HFFc6 (cell line): ENCODE measurements around the gene ATRN. TPM values are rescaled to one million over a fixed set of nuclear protein-coding genes. Genes with fewer than 3 reads are reported as not detected.

Experiments
- DNase-seq: peaks from one replicate; pipeline ENCODE4 v3.0.0-alpha.2; 2018
- H3K27ac Mint-ChIP-seq: 2 replicates; pipeline ENCODE4 v1.8.0; 2020; ENCODE audit warnings: mild to moderate bottlenecking, mixed read lengths
- H3K27me3 Mint-ChIP-seq: 2 replicates; pipeline ENCODE4 v1.8.0; 2021; ENCODE audit warnings: mild to moderate bottlenecking, moderate library complexity, mixed read lengths; ENCODE audit not compliant: insufficient read depth
- H3K36me3 Mint-ChIP-seq: 2 replicates; pipeline ENCODE4 v1.8.0; 2021; ENCODE audit warnings: low read depth, mixed read lengths
- H3K4me1 Mint-ChIP-seq: 2 replicates; pipeline ENCODE4 v1.8.0; 2020; ENCODE audit warnings: low read depth, mixed read lengths
- H3K4me3 Mint-ChIP-seq: 2 replicates; pipeline ENCODE4 v1.8.0; 2020; ENCODE audit warnings: mild to moderate bottlenecking, moderate library complexity, mixed read lengths
- H3K9me3 Mint-ChIP-seq: 2 replicates; pipeline ENCODE4 v1.8.0; 2020; ENCODE audit warnings: mild to moderate bottlenecking, mixed read lengths
- CTCF ChIP-seq: fragments of 200-600 bp; sonication (generic); IDR thresholded peaks from 2 replicates; pipeline ENCODE4 v1.5.0; 2021; ENCODE audit warnings: antibody characterized with exemption, mild to moderate bottlenecking
- total RNA-seq, 6 experiments: library from RNA; stranded (reverse); fragmentation: NEBNext Ultra II Directional; extraction: Animal tissue kit (Norgen Biotek cat#: 25700); gene quantifications; 2 replicates in 1 of 6; 3 replicates in 5 of 6; pipeline ENCODE4 v1.2.3, GENCODE V29; 2021

Gene ATRN
- total RNA-seq, 6 experiments from 2014 or later = 27.5 to 33.0 (median 29.6) TPM

GRCh38 chr20:3543901-3544507 is 73.2 kb downstream of the ATRN start:
- Mint-ChIP-seq H3K27ac (no peak overlapping the region), H3K27me3 (peaks cover 2% of the 10 kb centered on the region; the same call in 1 of the 2 replicates), H3K9me3 (no peaks in the 10 kb centered on the region), H3K4me1 (peaks cover 7% of the 10 kb centered on the region), H3K36me3 (no peaks in the 10 kb centered on the region), H3K4me3 (no peak overlapping the region)
- DNase-seq = no peak
- TF ChIP-seq CTCF = no peak

GRCh38 chr20:3545401-3545925 is 74.6 kb downstream of the ATRN start:
- Mint-ChIP-seq H3K4me3 (no peak overlapping the region), H3K36me3 (no peaks in the 10 kb centered on the region), H3K4me1 (peaks cover 7% of the 10 kb centered on the region), H3K27ac (no peak overlapping the region), H3K9me3 (no peaks in the 10 kb centered on the region), H3K27me3 (peaks cover 2% of the 10 kb centered on the region; the same call in 1 of the 2 replicates)
- no peak for DNase-seq
- no peak for TF ChIP-seq CTCF

GRCh38 chr20:3547906-3548305 is 77.1 kb downstream of the ATRN start:
- no peak for TF ChIP-seq CTCF
- no peak for DNase-seq
- H3K4me3 Mint-ChIP-seq = no peak overlapping the region
- H3K36me3 Mint-ChIP-seq = no peaks in the 10 kb centered on the region
- H3K27ac Mint-ChIP-seq = no peak overlapping the region
- H3K9me3 Mint-ChIP-seq = no peaks in the 10 kb centered on the region
- H3K4me1 Mint-ChIP-seq = peaks cover 19% of the 10 kb centered on the region
- peaks cover 2% of the 10 kb centered on the region; the same call in 1 of the 2 replicates for H3K27me3 Mint-ChIP-seq

- no peaks in the 10 kb centered on the region for H3K27me3 Mint-ChIP-seq
- no peaks in the 10 kb centered on the region for H3K36me3 Mint-ChIP-seq
- TF ChIP-seq CTCF = no peak
- no peaks in the 10 kb centered on the region for H3K9me3 Mint-ChIP-seq
- no peak for DNase-seq
- peaks cover 12% of the 10 kb centered on the region for H3K4me1 Mint-ChIP-seq
- no peak overlapping the region for H3K4me3 Mint-ChIP-seq
- no peak overlapping the region for H3K27ac Mint-ChIP-seq
Observed at GRCh38 chr20:3550837-3551236, 80.0 kb downstream of the ATRN start.

- Mint-ChIP-seq H3K36me3 (no peaks in the 10 kb centered on the region), H3K27me3 (no peaks in the 10 kb centered on the region), H3K27ac (no peak overlapping the region), H3K4me1 (peaks cover 14% of the 10 kb centered on the region), H3K4me3 (no peak overlapping the region), H3K9me3 (no peaks in the 10 kb centered on the region)
- DNase-seq = no peak
- no peak for TF ChIP-seq CTCF
Observed at GRCh38 chr20:3551681-3552434, 81.0 kb downstream of the ATRN start.
